GM21717 (cell line): ENCODE data around the gene KRTAP19-4.
"Not testable (repeated sequence)": the region's sequence is repeated elsewhere in the genome, so short reads cannot be mapped to it uniquely, and the experiment has no call there.

Source experiments
- ATAC-seq: cut with Tn5 transposase; IDR thresholded peaks from one replicate; pipeline ENCODE4 v1.9.1; 2021; ENCODE audit warnings: mild to moderate bottlenecking, moderate library complexity; ENCODE audit not compliant: unreplicated experiment

KRTAP19-4 gene

GRCh38 chr21:30497065-30497464, at the start of gene KRTAP19-4:
KRTAP19-4 (minus strand) TSS chr21:30497165; CDS start chr21:30497110, 55 bp downstream.
- no peak for ATAC-seq

DNA sequence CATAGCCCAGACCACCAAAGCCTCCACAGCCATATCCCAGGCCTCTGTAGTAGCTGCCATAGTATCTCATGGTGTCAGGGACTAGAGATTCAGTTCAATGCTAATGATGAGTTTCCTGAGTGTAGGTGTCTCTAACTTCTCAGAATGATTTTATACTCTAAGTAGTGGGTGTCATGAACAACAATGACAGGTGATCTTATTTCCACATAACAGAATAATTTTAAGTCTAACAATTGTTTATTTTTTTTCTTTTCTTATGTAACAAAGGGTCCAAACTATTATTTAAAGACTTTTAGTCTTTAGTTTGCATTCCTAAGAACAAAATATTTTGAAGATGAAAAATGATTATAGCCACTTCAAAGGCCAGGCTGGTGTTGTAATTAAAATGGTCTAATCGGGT, 44.8 kb upstream of the KRTAP19-4 start, which contains the start of gene KRTAP19-6:
TSS of gene KRTAP19-6 (minus strand) at position 101 of the 400 bp plus-strand sequence. CDS start at position 70, 31 bp downstream.
- ATAC-seq: no peak

DNA sequence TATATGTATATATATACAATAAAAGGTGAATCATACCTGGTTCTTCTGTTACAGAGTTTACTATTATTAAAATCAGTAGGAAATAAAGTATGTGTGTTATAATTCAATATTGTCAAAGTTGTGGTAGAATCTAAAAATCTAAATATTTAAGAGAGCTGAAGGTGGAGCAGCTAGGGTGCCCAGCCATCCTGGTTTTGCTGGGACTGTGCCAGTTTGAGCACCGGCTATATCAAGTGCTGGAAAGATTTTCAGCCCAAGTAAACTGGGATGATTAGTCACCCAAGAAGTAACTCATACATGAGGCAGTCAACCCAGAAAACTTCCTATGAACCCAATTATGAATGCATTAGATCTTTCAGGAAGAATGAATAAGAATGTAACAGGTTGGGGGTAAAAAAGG, 21.9 kb upstream of the KRTAP19-4 start:
- no peak for ATAC-seq

- ATAC-seq: no peak
These were observed 18.7 kb upstream of the KRTAP19-4 start for GRCh38 chr21:30515681-30516080.

- ATAC-seq: not testable (repeated sequence)
These were observed 8.7 kb upstream of the KRTAP19-4 start for GRCh38 chr21:30505621-30506205.

- ATAC-seq: no peak
These were observed 5.1 kb upstream of the KRTAP19-4 start, which contains the start of gene KRTAP19-5 for GRCh38 chr21:30502041-30502440. KRTAP19-5 (minus strand) TSS chr21:30502141; CDS start chr21:30502090, 51 bp downstream.

DNA sequence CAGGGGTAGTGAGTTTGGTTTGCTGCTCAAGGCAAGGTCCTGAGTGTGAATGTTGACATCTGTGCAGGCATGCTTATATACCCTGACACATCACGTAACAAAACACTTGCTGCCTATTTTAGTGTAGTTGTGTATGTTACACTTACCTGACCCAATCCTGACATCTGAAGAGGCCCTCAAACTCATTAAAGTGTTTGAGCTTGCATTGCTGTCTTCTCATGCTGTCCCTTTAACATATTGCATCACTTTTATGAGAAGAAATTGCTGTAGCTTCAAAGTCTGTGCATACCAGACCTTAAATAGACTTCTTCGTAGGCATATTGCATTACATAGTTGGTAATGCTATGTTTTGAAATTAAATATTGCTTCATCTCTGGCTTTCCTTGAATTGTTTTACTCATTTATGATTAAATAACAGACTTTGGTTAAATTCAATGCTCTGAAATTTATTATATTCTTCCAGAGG, 5.0 kb downstream of the KRTAP19-4 start, which contains the start of gene KRTAP19-3:
TSS of gene KRTAP19-3 (minus strand) at position 51 of the 466 bp plus-strand sequence. CDS start 56 bp downstream, outside the sequence.
- no peak for ATAC-seq

GRCh38 chr21:30487336-30487735, 9.6 kb downstream of the KRTAP19-4 start, which contains the start of gene KRTAP19-2:
KRTAP19-2 (minus strand) TSS chr21:30487436; CDS start chr21:30487348, 88 bp downstream.
- no peak for ATAC-seq

GRCh38 chr21:30486180-30486579, 10.8 kb downstream of the KRTAP19-4 start:
- ATAC-seq: no peak

DNA sequence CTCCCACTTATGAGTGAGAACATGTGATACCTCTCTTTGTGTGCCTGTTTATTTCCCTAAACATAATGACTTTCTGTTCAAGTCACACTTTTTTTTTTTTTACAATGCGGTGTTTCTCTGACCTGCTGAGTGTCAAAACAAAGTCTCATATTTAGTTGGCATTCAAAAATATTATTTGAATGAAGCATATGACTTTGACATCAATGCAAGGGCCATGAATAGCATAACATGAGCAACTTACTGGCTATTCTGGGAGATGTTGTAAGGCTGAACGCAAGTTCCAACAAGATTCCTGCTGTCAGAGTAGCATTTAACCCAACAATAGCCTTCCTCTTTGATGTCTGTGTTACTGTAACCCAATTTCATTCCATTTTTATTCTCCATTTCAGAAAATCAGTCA, 14.8 kb downstream of the KRTAP19-4 start:
- no peak for ATAC-seq

DNA sequence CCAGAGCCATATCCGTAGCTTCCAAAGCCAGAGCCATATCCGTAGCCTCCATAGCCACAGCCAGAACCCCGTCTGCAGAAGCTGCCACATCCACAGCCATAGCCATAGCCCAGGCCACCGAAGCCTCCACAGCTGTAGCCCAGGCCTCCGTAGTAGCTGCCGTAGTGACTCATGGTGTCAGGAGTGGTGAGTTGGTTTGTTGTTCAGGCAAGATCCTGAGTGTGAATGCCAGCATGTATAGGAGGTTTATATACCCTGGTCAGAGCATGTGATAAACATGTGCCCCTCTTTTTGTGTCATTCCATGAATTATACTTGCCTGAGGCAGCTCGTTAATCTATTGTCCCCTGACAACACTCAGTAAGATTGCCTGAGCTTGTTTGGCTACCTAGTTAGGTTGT, 16.8 kb downstream of the KRTAP19-4 start, which contains the start of gene KRTAP19-1:
TSS of gene KRTAP19-1 (minus strand) at position 223 of the 400 bp plus-strand sequence. CDS start at position 173, 50 bp downstream.
- ATAC-seq: no peak

DNA sequence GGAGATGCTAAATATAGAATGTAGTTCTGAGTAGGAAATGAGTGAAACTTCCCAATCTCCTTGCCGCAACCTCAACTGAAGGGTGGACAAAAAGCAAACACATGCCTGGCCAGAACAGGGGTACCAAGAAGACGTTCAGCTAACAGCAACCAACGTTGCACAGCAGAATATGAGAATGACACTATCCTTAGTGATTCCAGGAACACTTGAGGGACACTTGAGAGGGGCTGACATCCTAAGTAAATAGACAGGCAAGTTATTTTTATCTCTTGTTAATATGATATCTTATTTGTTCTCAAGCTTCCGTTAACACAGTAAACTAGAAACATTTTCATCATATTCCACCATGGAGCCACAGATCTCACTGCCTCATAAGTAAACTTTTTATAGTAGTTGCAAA, 17.7 kb downstream of the KRTAP19-4 start:
- ATAC-seq: no peak

GRCh38 chr21:30478004-30478403, 19.0 kb downstream of the KRTAP19-4 start:
- ATAC-seq: no peak

- no peak for ATAC-seq
These were observed 27.9 kb downstream of the KRTAP19-4 start for GRCh38 chr21:30468900-30469714.

- no peak for ATAC-seq
These were observed 33.3 kb downstream of the KRTAP19-4 start for GRCh38 chr21:30463713-30464112.

- no peak for ATAC-seq
These were observed 48.5 kb downstream of the KRTAP19-4 start for GRCh38 chr21:30448514-30448913.

- ATAC-seq: no peak
These were observed 49.9 kb downstream of the KRTAP19-4 start for GRCh38 chr21:30447056-30447455.
